Measurements from ENCODE around the gene PRAC1.

Gene PRAC1

GRCh38 chr17:48692049-48692448, 30.3 kb downstream of the PRAC1 start:
- no peak for DNase-seq

- DNase-seq = no peak
Measured at GRCh38 chr17:48690655-48691054, 31.7 kb downstream of the PRAC1 start.

GRCh38 chr17:48681609-48682008, 40.7 kb downstream of the PRAC1 start:
- no peak for DNase-seq

GRCh38 chr17:48679385-48680096, 42.8 kb downstream of the PRAC1 start:
- no peak for DNase-seq

GRCh38 chr17:48678141-48678971, 44.0 kb downstream of the PRAC1 start:
- peak; percentile 47 to 71 for DNase-seq

- DNase-seq = no peak
Measured at GRCh38 chr17:48676963-48677558, 45.3 kb downstream of the PRAC1 start.

GRCh38 chr17:48672340-48672739, 50.0 kb downstream of the PRAC1 start:
- DNase-seq = no peak
